DLD1 (cell line): Measurements from ENCODE around the gene MICALL2.

Experiments
- in situ Hi-C: cut with HindIII; loops from 2 replicates; pipeline ENCODE4 v1.10.0; 2017; ENCODE audit warnings: low sequenced_read_pairs

MICALL2 gene

GRCh38 chr7:1470901-1471300, 11.6 kb upstream of the MICALL2 start:
- in situ Hi-C loops = no loop called here

- in situ Hi-C loops = no loop called here
These were observed 9.5 kb upstream of the MICALL2 start for GRCh38 chr7:1468643-1469298.

- in situ Hi-C loops = no loop called here
These were observed 8.9 kb upstream of the MICALL2 start for GRCh38 chr7:1468203-1468602.

- in situ Hi-C loops = no loop called here
These were observed 7.4 kb upstream of the MICALL2 start for GRCh38 chr7:1466524-1467271.

GRCh38 chr7:1464694-1465093, 5.4 kb upstream of the MICALL2 start:
- in situ Hi-C loops = no loop called here

GRCh38 chr7:1463676-1464223, 4.5 kb upstream of the MICALL2 start:
- in situ Hi-C loops = no loop called here

- in situ Hi-C loops = no loop called here
These were observed 2.5 kb upstream of the MICALL2 start for GRCh38 chr7:1461646-1462375.

GRCh38 chr7:1460821-1461645, 1.8 kb upstream of the MICALL2 start:
- in situ Hi-C loops = no loop called here

- in situ Hi-C loops = no loop called here
These were observed 900 bp upstream of the MICALL2 start for GRCh38 chr7:1459920-1460820.

GRCh38 chr7:1459512-1459892, 232 bp upstream of the MICALL2 start:
- in situ Hi-C loops = no loop called here

GRCh38 chr7:1457949-1458682, 1.2 kb downstream of the MICALL2 start:
- in situ Hi-C loops = no loop called here

GRCh38 chr7:1457059-1457948, 2.0 kb downstream of the MICALL2 start:
- in situ Hi-C loops = no loop called here

- in situ Hi-C loops = no loop called here
These were observed 3.3 kb downstream of the MICALL2 start for GRCh38 chr7:1455955-1456354.

GRCh38 chr7:1455241-1455939, 3.9 kb downstream of the MICALL2 start:
- in situ Hi-C loops = no loop called here

GRCh38 chr7:1454542-1454941, 4.7 kb downstream of the MICALL2 start:
- in situ Hi-C loops = no loop called here

GRCh38 chr7:1452205-1452604, 7.1 kb downstream of the MICALL2 start:
- in situ Hi-C loops = no loop called here

- in situ Hi-C loops = no loop called here
These were observed 8.3 kb downstream of the MICALL2 start for GRCh38 chr7:1450987-1451386.
